ENCODE results near the gene RIMBP3B.
"Not testable (repeated sequence)": the region's sequence is repeated elsewhere in the genome, so short reads cannot be mapped to it uniquely, and the experiment has no call there.

The RIMBP3B gene

DNA sequence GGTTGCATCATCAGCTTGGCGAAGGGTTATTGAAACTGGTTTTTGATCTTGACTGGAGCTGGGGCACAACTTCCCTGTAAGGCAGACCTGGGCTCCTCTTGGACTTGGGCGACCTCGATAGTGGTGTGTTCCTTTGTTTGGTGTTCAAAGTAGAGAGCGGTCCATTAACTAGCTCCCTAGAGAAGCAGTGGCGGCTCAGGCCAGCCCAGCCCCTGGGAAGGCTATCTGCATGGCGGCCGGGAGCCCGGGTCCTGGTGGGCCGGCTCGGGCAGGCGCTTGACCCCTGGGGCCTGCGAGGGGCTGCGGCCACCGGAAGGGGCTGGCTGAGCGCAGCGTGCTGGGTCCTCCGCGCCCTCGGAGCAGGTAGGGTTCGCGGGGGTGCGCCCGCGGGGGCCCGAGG is 32.8 kb downstream of the RIMBP3B start:
- not testable (repeated sequence) for DNase-seq (ENCODE audit: low read depth)

DNA sequence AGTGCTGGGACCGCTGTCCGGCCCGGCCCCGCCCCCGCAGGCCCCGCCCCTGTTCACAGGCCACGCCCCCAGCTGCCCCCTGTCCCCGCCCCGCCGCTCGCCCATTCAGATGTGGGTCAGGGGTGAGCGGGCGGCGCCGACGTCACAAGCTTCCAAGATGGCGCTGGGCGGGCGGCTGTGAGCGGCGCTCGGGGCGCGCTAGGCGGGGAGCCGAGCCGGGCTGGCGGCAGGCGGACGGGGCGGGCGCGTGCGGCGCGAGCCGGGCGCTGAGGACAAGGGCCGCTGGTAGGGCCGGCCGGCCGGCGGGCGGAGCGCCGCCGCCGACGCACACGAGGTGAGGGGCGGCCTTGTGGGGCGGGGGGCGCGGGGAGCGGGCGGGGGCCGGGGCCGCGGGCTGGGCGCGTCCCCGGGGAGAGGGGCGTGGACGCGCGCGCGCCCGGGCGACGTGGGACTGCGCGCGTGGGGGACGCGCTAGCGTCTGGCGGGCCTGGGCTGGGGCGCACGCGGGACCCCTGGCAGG is 33.7 kb downstream of the RIMBP3B start, which contains the start of gene HIC2:
Gene HIC2, plus strand, starts transcription at position 145 of the 520 bp plus-strand sequence. CDS start 25,461 bp downstream, outside the sequence.
- peak; percentile 0 for DNase-seq (ENCODE audit: low read depth)

DNA sequence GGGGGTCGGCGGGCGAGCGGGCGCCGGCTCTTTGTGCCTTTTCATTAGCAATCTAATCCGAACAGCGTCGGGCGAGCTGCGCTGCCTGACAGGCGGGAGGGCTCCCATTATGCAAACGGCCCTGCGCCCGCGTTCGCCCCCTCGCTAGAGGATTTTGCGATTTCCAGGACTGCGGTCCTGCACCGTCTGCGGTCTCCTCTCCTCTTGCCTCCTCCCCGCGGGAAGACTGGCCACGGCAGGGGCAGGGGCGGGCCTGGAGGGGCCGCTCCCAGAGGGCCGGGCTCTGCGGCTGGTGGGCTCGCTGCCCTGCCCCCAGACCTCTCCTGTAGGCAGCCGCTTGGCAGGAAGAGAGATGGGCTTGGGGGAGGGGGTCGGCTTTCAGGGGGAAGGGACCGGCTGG is 34.3 kb downstream of the RIMBP3B start:
- peak; percentile 0 for DNase-seq (ENCODE audit: low read depth)

DNA sequence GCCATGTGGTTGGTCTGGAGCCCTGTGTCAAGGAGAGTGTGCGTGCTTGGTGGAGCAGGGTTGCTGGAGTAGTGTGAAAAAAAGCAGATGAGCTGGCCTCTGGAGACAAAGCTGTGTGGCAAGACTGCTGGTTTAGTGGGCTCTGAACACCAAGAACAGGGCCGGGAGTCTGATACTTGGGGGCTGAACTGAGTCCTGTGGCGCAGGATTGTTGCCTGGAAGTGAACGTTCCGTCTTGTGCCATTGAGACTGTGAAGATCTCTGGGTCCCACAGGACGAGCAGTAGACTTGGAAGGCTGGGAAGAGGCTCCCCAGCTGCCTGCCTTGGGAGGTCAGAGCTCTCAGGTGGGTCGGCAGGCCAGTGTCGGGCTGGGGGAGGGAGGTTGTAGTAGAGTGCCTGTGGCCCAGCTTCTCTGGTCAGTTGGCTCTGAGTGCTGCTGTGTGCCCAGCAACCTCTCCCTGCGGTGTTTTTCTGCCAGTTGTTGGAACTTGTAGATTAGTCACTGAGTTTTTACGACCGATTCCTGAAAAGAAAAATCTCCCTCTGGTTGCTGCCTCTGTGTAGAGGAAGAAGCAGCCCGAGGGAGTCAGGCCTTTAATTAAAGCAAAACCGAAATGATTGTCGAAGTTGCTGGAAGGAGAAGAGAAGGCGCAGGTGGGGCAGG is 35.6 kb downstream of the RIMBP3B start:
- not testable (repeated sequence) for DNase-seq (ENCODE audit: low read depth)

DNA sequence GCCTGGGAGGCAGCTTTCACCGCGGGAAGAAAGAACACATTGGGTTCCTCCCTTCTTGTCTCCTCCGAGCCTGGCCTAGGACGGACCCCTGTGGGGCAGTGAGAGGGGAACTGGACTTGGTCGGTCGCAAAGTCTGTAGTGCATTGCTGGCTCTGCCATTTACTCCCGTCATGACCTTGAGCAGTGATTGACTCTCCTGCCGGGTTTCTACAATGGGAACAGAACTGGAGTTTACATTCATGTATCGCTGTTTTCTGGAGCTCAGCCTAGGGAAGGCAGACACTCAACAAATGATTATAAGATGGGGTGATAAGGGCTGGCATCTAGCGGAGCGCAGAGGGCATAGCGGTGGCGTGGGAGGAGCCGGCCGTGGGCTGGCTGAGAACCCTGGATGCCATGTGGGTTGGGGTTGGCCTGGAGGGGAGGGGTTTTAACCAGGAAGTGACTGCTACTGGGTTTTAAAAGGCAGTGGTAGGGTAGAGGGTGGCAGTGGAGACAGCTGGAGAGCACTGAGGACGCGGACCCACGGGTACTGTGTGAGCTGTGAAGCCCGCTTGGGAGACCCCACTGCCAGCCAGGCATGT is 36.7 kb downstream of the RIMBP3B start:
- not testable (repeated sequence) for DNase-seq (ENCODE audit: low read depth)

DNA sequence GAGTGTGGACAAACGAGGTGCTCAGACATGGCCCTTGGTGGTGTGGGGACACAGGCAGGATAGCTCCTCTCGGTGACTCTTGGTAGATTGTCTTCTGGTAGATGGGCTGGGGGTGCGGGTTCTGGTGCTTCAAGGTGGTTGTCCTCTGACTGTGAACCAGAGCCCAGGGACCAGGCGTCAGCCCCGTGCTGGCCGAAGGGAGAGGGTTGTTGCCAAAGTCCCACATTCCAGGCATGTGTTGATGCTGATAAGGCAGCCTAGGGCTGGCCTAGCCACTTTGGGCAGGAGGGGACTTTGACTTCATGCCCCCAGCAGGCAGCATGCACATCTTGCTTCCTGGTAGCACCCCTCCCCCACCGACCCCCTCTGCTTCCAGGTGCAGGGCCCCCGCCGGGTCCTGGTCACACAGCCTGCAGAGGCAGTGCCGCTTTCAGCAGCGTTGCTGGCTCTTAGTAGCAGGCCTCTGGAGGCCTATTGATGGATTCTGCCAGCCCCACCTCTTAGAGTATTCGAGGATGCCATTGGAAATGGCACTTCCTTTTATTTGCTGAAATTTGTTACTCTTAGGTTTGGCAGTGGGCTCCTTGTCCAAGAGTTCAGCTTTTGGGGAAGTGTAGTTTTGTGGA is 40.6 kb downstream of the RIMBP3B start:
- not testable (repeated sequence) for DNase-seq (ENCODE audit: low read depth)

DNA sequence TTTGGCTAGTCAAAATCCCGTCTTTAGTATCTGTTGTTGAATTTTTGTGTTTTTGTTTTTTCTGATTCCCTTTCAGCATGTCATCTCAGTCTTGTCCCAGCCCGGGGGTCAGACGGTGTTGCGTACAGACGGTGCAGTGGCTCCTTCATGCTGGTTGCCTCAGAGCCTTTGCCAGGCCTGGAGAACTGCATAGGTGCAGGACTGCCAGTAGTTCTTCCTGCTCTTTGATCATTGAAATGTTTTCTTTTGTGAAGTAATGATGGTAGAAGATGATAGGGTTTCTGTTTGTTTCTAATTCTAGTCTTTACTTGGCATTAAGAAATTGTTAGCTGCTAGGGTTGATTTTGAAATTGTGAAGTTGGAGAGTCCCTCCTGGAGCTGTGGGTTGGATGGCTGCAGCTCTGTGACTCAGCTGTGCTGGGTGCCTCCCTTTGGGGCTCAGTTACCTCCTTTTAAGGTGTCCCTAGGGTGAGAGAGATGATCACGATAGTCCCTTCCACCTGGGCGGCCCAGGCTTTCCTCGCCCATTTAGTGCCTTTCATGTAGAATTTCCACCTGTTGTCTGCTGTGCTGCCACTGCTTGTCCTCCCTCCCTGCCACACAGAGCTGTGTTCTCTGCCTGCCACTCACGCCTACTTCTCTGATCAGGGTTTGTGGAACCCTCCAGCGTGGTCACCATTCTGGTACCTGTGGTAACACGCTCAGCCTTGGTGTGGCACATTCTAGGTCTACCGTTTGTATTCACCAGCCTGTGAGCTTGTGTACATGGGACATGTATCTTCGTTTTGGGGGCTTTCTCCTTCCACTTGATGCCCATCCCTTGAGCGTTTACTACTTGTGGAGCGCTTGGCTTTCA is 51.1 kb downstream of the RIMBP3B start:
- not testable (repeated sequence) for DNase-seq (ENCODE audit: low read depth)

DNA sequence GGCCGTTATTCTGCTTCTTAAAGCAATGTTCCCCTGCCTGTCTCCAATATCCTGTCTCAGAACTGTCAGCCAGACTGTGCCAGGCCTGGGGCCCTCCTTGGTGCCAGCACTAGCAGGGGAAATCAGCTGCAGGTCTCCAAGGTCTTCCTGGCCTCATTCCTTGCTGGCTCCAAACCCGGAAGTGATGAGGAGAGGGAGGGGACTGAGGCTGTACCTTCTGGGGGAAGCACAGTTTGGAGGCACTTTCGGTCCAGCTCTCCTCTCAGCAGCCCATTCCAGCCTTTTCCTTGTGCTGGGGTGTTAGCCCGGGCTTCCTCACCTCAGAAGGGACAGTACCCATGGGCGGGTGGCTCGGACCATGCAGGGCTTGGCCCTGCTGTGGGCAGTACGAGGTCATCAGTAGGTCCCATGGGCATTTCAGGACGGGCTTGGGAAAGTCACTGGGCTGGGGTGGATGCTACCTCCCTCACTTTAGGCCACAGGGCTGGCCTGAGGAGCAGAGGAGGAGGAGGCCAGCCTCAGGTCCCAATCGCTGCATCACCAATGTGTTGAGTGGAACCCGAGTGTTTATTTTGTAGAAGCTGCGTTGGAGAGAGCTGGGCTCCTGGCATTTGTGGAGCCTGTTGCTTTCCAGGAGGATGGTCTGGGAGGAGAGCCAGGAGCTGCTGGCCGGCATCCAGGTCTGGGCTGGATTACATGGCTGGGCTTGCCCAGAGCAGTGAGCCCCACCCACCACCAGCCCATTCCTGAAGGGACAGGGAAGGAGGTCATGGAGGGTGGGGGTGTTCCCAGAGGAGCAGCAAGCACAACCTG is 52.7 kb downstream of the RIMBP3B start:
- DNase-seq (ENCODE audit: low read depth) = not testable (repeated sequence)

DNA sequence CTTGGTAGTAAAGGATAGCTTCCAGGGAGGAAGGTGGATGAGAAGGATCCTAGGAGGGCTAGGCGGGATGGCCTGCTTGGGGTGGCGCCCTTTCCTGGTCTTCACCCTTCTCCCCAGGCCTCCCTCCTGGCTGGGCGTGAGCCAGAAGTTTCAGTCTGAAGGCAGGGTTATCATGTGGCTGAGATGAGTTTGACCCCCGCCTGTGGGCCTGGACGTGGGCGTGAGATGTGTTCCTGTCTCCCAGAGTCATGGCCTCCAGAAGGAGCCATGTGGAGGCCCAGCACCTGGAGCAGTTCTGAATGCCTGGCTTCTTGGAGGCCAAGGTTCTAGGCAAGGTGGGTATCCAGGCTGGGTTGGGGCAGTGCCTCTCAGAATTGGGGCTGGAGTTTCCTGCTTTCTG is 54.5 kb downstream of the RIMBP3B start:
- not testable (repeated sequence) for DNase-seq (ENCODE audit: low read depth)

Data from T-helper 22 cell (primary cell).